Epithelial cell of alveolus of lung (primary cell): ENCODE data around the gene IGSF9. TPM values are rescaled to one million over a fixed set of nuclear protein-coding genes. Genes with fewer than 3 reads are reported as not detected.

Experiments used
- total RNA-seq: library from RNA; depleted of rRNA; stranded (reverse); fragments of >200 nt; gene quantifications from 2 replicates; pipeline ENCODE4 v1.2.1, GENCODE V29; 2015

IGSF9 gene
- 0.13 and 0.16 TPM in 2 replicates for total RNA-seq

GRCh38 chr1:159945483-159946241, at the start of gene IGSF9:
TSS of gene IGSF9 (minus strand) at chr1:159945613. CDS start at chr1:159943454, 2,159 bp downstream.

GRCh38 chr1:159953536-159954515, 8.4 kb upstream of the IGSF9 start, which contains the start of gene SLAMF9:
TSS of gene SLAMF9 (minus strand) at chr1:159954237. CDS start at chr1:159954137, 100 bp downstream.

GRCh38 chr1:159924791-159925718, 20.4 kb downstream of the IGSF9 start, which contains the start of gene TAGLN2:
TSS of gene TAGLN2 (minus strand) at chr1:159925507. CDS start at chr1:159920509, 4,998 bp downstream.

DNA sequence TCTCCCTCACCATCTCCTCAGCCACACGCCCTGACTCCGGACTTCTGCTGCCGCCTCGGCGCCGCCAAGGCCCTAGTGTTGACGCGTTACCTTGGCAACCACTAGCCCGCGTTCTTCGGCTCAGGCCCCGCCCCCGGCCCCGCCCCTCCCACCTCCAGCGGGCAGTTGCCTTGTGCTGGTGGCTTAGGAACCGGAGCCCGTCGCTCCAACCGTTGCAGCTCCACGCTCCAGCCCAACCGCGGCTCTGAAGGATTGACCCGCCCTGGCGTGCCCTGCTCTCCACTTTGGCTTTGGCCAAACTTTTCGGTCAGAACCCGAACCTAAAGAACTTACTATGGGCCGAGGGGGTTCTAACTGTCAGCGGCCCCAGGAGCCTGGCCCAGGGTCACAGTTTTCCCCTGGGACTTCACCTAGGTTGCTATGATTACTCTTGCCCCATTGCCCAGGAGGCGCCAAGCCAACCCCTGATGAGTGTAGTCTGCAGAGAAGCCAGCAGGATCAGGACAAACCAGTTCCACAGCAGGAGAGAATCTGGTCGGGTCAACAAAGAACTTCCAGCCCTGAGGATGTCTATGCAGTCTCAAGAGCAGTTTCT, 45.2 kb downstream of the IGSF9 start, which contains the start of gene CFAP45:
CFAP45 (minus strand) TSS at position 80 of the 595 bp plus-strand sequence; CDS start at position 13, 67 bp downstream.

Other genes with a start within 250 kb of the IGSF9 start
- not detected in 2 replicates for gene CRP, start 231.0 kb downstream of the IGSF9 start, total RNA-seq
- gene DUSP23, start 164.7 kb downstream of the IGSF9 start, total RNA-seq = 27.5 and 29.5 TPM in 2 replicates
- gene FCRL6, start 143.3 kb downstream of the IGSF9 start, total RNA-seq = not detected in 2 replicates
- 1.2 TPM in 1 of 2 replicates, not detected in the other for gene SLAMF8, start 118.7 kb downstream of the IGSF9 start, total RNA-seq
- not detected in 2 replicates for gene VSIG8, start 83.0 kb downstream of the IGSF9 start, total RNA-seq
- 0.48 and 0.65 TPM in 2 replicates for gene CFAP45, start 45.4 kb downstream of the IGSF9 start, total RNA-seq
- 650 and 791 TPM in 2 replicates for gene TAGLN2, start 20.1 kb downstream of the IGSF9 start, total RNA-seq
- 0.91 TPM in 1 of 2 replicates, not detected in the other for gene SLAMF9, start 8.6 kb upstream of the IGSF9 start, total RNA-seq
- gene PIGM, start 86.4 kb upstream of the IGSF9 start, total RNA-seq = 3.7 and 6.0 TPM in 2 replicates
- gene KCNJ10, start 124.5 kb upstream of the IGSF9 start, total RNA-seq = not detected in 2 replicates
- gene KCNJ9, start 135.9 kb upstream of the IGSF9 start, total RNA-seq = not detected in 2 replicates
- 12.7 and 22.9 TPM in 2 replicates for gene IGSF8, start 153.0 kb upstream of the IGSF9 start, total RNA-seq
- 0.24 and 1.0 TPM in 2 replicates for gene ATP1A2, start 170.1 kb upstream of the IGSF9 start, total RNA-seq
- not detected in 2 replicates for gene ATP1A4, start 206.0 kb upstream of the IGSF9 start, total RNA-seq
- not detected in 2 replicates for gene CASQ1, start 245.0 kb upstream of the IGSF9 start, total RNA-seq